NCI-H2081 (cell line): ENCODE data around the gene UBXN1.
A peak's percentile ranks its signal among the peaks of the same experiment; 100 is the strongest.
"Not testable (repeated sequence)": the region's sequence is repeated elsewhere in the genome, so short reads cannot be mapped to it uniquely, and the experiment has no call there.

Source experiments
- DNase-seq, 2 experiments: peaks; one replicate each; lab custom pipeline; 2025; lab: John Stamatoyannopoulos, UW

UBXN1 gene

DNA sequence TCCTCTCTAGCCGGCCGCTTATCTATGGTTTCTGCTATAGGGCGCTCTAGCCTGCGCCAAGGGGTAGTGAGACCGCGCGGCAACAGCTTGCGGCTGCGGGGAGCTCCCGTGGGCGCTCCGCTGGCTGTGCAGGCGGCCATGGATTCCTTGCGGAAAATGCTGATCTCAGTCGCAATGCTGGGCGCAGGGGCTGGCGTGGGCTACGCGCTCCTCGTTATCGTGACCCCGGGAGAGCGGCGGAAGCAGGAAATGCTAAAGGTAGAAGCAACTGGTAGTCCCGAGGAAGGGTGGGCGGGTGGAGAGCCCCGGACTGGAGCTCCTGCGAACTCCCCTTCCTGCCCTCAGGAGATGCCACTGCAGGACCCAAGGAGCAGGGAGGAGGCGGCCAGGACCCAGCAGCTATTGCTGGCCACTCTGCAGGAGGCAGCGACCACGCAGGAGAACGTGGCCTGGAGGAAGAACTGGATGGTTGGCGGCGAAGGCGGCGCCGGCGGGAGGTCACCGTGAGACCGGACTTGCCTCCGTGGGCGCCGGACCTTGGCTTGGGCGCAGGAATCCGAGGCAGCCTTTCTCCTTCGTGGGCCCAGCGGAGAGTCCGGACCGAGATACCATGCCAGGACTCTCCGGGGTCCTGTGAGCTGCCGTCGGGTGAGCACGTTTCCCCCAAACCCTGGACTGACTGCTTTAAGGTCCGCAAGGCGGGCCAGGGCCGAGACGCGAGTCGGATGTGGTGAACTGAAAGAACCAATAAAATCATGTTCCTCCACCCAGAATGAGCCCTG, 7.1 kb downstream of the UBXN1 start, which contains the start of the genes LBHD1 and UQCC3:
LBHD1 (minus strand) TSS at position 660 of the 782 bp plus-strand sequence. CDS start 2,236 bp downstream, outside the sequence.
UQCC3 (plus strand) TSS at position 66 of the 782 bp plus-strand sequence; CDS start at position 139, 73 bp downstream.
- DNase-seq: peak; percentile 79 to 87

- DNase-seq: no peak
Measured at GRCh38 chr11:62671236-62671607, 7.7 kb downstream of the UBXN1 start.

GRCh38 chr11:62669420-62670161, 9.3 kb downstream of the UBXN1 start:
- no peak for DNase-seq

- no peak for DNase-seq
Measured at GRCh38 chr11:62667460-62667859, 11.4 kb downstream of the UBXN1 start.

- no peak for DNase-seq
Measured at GRCh38 chr11:62666259-62666926, 12.5 kb downstream of the UBXN1 start.

GRCh38 chr11:62665599-62666258, 13.1 kb downstream of the UBXN1 start:
- DNase-seq: peak in 1 of 2 experiments; percentile 33

GRCh38 chr11:62665075-62665598, 13.7 kb downstream of the UBXN1 start, which contains the start of the genes C11orf98 and CSKMT:
C11orf98 (minus strand) TSS chr11:62665210; CDS start chr11:62665169, 41 bp downstream.
CSKMT (plus strand) TSS chr11:62665312; CDS start chr11:62665880, 568 bp downstream.
- DNase-seq: peak; percentile 92 to 93

DNA sequence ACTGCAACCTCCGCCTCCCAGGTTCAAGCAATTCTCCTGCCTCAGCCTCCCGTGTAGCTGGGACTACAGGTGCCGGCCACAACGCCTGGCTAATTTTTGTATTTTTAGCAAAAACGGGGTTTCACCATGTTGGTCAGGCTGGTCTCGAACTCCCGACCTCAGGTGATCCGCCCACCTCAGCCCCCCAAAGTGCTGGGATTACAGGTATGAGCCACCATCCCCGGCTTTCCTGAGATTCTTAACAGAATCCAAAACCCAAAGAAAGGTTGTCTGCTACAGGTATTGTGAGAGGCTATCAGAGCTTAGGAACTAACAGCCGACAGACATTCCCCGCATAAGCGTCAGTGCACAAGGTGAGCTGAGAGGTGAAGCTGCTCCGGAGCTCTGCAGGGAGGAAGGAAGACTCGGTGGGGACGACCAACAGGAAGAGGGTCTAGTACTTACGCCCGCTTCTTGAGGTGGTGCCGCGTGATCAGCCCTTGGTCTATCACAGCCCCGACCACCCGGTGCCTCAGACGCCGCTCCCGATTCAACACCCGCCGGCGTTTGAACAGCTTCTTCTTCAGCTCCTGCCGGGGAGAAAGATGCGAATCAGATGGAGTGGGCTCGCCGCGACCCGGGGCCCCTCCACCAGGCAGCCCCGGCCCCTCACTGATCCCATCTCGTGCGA, 14.3 kb downstream of the UBXN1 start:
- DNase-seq: peak; percentile 56 to 64

DNA sequence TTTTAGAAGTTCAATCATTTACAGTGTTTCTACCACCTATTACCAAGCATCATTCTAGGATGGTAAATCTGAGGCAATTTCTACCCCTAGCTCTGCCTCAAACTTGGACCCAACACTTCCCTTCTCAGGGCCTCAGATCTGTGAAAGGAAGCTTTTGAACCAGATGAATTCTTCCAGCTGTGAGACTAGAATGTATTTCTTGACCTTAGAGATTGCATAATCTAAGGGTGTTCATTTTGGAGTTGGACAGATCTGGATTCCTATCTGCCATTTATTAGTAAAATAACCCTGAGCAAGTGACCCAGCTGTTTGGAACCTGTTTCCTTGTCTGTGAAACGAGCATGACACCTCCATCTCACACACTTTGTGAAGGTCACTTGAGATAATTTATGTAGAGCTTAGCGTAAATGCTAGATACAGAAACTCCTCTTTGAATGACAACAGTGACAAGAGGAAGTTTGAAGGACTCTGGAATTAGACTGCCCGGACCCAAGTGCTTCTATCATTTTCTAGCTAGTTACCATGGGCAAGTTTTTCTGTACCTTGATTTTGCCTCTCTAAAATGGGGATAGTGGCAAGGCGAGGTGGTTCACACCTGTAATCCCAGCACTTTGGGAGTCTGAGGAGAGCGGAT, 22.0 kb downstream of the UBXN1 start:
- no peak for DNase-seq

DNA sequence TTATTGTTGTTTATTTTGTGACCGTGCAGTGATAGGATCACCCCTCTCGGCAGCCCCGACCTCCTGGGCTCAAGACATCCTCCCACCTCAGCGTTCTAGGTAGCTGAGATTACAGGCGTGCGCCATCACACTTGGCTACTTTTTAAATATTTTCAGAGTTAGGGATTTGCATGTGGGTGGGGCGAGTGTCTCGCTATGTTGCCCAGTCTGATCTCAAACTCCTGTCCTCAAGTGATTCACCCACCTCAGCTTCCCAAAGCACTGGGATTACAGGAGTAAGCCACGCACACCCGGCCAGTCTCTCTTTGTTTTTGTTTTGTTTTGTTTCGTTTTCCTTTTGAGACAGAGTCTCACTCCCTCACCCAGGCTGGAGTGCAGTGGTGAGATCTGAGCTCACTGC, 24.6 kb downstream of the UBXN1 start:
- no peak for DNase-seq

DNA sequence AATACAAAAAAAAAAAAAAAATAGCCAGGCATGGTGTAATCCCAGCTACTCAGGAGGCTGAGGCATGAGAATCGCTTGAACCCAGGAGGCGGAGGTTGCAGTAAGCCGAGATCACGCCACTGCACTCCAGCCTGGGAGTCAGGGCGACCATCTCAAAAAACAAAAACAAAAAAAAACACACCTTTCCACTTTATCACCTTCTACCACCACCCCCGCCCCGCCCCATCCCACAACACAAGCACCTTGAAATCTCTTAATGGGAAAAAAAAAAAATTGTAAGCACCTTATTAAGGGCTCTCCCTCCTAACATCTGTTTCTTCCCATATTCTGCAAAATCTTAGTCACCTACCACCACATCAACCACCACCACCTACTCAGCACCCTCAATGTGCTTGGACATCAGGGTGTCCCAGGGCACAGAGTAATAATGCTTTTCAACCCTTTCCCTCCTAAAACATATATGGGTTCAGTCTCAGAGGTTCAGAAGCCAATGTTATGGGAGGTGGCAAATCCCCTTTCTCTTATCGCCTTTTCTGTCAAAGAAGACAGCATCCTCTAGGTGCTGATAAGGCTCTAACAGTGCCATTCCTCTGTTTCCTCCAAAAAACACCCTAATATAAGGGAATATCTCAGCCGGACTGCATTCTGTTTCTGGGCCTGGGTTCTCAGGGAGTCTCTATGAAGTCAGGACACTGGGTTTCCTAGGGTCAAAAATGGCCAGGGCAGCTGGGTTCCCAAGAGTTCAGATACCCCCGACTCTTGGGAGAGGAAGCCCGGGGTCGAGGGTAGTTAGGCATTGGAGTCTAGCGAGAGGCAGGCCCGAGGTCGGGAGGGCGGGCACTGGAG, 26.5 kb downstream of the UBXN1 start:
- DNase-seq: no peak

DNA sequence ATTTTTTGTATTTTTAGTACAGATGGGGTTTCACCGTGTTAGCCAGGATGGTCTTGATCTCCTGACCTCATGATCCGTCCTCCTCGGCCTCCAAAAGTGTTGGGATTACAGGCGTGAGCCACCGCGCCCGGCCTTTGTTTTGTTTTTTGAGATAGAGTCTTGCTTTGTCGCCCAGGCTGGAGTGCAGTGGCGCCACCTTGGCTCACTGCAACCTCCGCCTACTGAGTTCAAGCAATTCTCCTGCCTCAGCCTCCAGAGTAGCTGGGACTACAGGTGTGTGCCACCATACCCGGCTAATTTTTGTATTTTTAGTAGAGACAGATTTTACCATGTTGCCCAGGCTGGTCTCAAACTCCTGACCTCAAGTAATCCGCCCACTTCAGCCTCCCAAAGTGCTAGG, 28.6 kb downstream of the UBXN1 start:
- not testable (repeated sequence) for DNase-seq

GRCh38 chr11:62649486-62649885, 29.4 kb downstream of the UBXN1 start:
- no peak for DNase-seq

- no peak for DNase-seq
Measured at GRCh38 chr11:62648967-62649364, 29.9 kb downstream of the UBXN1 start.

GRCh38 chr11:62648185-62648966, 30.5 kb downstream of the UBXN1 start:
- DNase-seq: no peak

GRCh38 chr11:62647609-62648005, 31.3 kb downstream of the UBXN1 start:
- no peak for DNase-seq

- no peak for DNase-seq
Measured at GRCh38 chr11:62646825-62647608, 31.9 kb downstream of the UBXN1 start.
